HG03139 (cell line): ENCODE results near the gene SORCS2.

Experiments used
- ATAC-seq: cut with Tn5 transposase; IDR thresholded peaks from one replicate; pipeline ENCODE4 v1.9.1; 2021; ENCODE audit not compliant: unreplicated experiment

The SORCS2 gene

DNA sequence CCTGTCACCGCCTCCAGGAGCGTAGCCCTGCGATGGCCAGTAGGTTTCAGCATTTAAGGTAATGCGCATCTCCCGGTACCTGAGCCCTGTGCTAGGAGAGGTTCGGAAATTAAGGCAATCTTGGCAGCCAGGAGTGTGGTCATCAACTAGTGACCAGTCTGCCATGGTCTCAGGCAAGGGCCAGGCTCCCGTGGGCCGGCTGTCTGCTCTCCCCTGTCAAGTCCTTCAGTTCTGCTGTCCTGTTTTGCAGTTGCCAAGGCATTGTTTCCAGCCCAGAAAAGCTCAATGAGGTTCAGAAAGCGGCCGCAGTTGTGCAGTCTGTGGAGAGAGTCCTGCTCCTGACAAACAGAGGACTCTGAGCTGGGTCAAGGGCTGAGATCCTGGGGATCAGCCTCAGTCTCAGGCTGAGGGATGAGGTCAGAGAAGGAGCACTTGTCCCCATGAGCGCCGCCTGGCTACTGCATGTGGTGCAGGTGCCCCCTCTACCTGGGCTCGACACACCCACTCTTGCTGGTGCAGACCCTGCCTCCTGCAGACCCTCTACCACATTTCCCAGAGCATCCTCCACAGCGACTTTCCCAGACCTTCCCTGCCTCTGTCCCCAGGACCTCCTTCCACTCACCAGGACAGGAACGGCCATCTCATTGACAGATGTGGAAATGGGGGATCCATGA, 295.8 kb downstream of the SORCS2 start:
- ATAC-seq: no peak

DNA sequence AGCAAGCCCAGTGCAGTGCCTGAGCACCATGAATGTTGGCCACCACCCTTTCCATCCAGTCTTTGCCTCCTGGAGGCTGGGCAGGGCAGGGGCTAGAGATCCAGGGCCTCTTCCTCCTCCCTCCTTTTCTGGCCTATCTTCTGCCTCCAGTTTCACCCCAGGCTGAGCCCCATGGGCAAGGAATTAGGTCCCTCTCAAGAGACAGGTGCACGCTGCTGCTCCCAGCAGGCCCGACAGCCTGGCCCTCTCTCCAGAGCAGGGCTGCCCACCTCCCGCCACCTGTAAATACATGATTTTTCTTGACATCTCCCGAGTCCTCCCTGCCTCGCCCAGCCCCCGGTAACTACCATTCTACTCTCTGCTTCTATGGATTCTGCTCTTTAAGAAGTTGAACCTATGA, 299.6 kb downstream of the SORCS2 start:
- no peak for ATAC-seq

DNA sequence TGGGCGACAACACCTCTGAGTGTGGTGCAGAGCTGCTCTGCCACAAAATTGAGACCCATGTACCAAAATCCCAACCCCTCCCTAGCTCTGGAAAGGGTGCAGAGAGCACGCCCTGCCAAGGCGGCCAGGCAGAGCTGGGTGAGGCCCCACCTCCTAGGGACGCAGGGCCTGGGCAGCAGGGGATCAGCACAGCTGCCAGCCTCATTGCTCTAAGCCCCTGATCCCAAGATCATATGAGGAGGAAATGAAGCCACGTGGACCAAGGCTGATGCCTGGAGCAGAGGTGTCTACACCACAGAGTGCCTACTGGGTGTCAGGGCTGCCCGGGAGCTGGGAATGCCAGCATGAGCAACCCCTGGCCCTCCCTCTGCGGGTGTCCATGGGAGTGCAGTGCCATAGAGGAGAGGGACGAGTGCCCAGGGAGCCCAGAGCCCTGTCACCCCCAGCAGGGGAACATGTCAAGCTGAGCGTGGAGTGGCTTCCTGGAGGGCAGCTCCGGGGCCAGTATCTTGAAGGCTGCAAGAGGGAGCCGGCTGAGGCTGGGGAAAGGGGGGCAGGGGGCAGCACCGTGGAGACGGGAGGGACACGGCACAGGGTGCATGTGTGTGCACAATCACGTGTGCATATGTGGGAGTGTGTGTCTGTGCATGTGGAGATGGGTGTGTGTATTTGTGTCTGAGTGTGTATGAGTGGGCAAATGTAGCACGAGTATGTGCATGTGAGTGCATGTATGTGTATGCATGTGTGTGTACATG, 306.3 kb downstream of the SORCS2 start:
- ATAC-seq: no peak

DNA sequence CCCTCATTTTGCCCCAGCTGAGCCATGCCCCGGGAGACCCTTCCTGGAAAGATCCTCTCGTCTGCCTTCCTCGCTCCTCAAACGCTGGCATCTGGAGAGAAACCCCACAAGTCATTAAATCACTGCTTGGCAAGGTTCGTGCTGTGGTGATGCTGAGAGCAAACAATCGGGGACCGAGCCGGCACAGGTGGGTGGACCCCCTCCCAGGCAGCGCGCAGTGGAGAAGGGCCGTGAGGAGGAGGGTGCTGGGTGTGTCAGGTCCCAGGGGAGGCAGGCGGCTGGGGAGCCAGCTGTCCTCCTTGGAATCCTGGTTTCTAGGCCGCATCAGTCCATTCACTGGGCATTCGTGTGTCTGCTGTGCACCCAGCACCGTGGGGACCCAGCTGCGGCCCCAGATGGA, 307.3 kb downstream of the SORCS2 start:
- ATAC-seq: no peak

DNA sequence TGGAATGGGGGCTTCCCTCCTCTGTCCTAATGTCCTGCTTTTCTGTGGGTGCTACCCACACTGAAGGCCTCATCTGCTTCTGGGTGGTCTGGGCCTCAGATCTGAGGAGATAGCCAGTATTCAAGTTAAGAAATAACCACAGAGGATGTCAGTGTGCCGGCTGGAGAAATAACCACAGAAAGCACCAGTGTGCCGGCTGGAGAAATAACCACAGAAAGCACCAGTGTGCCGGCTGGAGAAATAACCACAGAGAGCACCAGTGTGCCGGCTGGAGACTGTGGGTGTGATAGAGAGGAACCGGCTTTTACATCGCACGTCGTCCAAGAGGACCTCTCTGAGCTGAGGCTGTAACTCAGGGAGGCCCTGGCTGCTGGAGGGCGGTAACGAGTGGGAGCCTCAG, 308.1 kb downstream of the SORCS2 start:
- no peak for ATAC-seq

DNA sequence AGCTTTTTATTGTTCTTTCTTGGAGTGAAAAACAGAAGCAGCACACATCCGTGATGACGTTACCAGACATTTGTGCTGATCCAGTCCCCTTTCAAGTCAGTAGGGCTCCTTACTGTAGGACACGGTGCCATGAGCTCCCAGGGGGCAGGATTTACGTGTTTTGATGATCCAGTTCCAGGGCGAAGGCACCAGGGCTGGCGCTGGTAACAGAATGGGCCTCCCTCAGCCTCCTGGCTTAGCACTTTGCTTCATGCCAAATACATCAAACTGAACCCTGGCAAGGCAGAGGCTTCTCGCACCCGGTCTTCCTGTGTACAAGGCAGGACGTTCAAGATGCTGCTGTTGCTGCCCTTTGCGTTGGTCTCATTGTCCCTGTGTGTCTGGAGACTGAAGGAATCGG, 309.0 kb downstream of the SORCS2 start:
- no peak for ATAC-seq

DNA sequence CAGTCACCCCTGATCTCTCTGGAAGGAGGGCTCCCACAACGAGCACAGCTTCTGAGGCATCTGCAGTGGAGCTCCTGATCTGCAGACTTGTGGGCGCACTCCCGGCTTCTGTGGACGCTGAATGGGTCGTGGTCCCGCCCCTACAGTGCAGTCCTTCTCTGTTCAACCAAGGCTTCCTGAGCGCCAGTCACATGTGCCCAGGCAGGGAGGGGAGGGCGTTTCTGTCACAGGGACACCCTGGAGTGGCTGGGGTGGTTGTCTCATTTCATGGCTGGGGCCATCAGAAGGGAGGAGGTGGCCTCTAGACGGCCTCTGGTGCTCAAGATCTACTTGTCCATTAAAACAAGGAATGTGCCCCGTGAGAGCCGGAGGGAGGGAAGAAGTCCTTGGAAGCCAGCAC, 309.5 kb downstream of the SORCS2 start:
- ATAC-seq: no peak

DNA sequence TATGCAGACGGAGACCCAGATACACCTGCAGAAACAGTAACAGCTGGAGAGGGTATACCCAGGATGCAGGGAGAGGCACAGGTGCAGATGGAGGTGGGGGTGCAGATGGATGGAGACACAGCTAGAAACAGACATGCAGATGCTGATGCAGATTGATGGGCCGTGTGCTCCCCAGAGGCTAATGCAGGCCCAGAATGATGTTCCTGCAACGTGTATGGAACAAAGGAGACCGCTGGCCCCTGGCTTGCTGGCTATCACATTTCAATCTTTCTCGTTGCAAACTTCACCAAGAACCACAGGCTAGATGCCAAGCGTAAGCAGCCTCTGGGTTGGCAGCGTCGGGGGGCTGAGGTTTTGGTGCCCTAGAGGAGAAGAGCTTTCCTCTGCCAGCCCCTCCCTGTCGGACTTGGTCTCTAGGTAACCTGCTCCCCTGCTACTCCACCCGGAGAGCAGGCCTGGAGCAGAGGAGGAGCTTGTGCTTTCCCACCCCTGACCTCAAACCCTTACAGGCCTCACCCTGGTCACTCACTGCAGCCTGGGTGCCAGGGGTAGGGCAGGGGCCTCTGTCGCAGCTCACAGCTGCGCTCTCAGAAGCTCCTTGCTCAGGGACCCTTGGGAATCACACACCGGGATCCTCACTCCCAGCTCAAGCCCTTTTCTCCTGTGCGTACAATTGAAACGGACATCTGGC, 311.4 kb downstream of the SORCS2 start:
- no peak for ATAC-seq

DNA sequence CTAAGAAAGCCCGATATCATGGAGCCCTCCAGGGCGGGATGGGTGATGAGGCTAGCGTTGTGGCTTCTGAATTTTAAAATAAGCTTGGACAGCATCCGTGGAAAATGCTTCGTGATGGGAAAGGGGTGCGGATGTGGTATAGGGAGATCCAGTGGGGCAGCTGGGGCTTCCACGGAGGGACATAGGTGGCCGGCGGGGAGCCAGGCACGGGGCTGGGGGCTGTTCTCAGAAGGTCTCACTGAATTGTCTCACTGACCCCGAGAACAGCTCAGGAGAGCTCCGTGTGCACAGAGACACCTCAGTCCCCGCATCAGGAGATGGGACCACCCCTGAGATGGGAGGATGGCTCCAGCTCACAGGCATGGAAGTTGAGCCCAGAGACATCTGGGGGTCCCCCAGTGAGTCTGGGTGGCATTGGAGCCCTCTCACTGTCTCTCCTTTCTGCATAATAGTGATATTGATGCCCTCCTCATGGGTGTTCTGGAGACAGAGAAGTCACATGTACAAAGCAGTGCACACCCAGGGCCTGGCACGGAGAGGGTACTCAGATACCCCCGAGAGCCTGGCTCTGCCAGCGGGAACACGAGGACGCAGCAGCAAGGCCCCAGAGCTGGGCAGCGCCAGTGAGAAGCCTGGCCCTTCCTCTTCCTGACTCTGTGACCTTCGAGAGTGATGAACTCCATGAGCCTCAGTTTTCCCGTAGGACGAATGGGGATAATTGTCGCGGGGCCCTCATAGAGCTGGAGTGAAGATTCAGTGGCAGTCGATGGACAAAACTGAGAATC, 313.0 kb downstream of the SORCS2 start:
- ATAC-seq: no peak

DNA sequence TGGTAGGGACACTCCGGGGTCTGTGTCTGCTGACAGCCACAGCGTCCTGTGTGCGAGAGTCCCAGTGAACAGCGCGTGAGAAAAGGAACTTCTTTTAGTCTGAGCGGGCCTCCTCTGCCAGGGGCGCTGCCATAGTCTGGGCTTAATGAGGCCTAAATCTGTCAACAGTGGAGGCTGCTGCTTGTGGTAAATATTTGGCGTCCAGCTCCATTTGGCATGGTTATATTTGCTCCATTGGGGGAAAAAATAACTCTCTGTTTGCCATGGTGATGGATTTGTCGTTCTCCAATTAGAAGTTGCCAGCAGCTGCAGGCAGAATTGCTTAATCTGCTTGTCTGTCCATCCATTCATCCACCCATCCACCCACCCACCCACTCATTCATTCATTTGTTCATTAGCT, 313.8 kb downstream of the SORCS2 start:
- ATAC-seq: no peak

DNA sequence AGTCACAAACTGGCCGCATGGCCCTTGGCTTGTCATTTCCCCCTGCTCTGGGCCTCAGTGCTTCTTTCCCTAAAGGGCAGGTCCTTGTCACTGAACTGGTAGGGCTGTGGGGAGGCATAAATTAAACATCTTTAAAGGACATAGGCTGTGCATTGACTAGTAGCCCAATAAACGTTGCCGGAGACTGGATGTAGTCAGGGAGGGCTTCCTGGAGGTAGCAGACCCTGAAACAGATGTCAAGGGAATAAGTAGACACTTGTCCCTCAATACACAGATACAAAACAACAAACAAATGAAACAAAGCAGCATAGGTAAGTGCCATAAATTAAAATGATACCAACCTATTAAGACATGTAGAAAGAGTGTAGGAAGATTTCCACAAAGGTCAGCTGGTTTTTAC, 314.2 kb downstream of the SORCS2 start:
- no peak for ATAC-seq

DNA sequence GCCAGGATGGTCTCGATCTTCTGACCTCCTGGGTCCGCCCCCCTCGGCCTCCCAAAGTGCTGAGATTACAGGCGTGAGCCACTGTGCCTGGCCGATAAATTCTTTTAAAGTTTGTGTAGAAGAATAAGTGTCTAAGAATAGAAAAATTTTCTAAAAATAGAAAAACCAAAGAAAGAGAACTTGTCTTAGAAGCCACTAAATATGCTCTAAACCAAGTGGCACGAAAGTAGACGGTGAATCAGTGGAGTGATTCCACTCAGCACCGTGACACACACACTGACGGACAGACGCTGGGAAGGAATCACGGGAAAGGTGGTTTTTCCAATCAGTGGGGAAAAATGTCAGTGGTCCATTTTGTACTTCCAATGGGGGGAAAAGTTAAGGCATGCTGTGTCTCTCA, 315.0 kb downstream of the SORCS2 start:
- ATAC-seq: no peak

DNA sequence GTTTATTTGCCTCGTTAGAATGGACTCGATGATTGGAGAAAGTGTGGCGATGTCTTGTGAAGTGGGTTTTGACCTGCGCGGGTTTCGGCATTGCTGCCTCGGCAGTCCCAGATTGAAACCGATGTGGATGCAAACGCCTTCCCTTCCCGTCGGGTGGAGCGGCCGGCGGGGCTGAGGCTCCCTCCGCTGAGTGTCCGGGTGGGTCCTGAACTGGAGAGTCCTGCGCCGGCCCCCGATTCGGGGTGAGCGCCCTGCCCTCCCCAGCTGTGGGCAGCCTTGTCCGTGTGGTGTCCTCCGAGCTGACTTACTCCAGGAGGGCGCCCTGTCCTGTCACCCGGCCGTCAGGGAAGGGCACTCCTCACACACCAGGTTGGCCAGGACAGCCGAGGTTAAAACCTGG, 317.7 kb downstream of the SORCS2 start:
- no peak for ATAC-seq

DNA sequence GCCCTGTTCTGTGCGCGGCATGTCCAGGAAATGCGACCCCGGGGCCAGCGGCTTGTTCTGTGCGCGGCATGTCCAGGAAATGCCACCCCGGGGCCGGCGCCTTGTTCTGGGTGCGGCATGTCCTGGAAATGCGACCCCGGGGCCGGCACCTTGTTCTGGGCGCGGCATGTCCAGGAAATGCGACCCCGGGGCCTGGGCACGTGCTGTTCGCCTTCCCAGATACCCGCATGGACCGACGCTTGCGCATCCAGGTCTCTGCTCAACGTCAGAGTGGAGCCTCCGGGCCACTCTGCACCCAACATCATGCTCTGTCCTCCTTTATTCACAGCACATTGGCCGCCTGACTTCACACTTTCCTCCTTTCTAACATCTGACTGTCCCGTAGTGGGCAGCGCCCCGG, 318.2 kb downstream of the SORCS2 start:
- ATAC-seq: no peak

DNA sequence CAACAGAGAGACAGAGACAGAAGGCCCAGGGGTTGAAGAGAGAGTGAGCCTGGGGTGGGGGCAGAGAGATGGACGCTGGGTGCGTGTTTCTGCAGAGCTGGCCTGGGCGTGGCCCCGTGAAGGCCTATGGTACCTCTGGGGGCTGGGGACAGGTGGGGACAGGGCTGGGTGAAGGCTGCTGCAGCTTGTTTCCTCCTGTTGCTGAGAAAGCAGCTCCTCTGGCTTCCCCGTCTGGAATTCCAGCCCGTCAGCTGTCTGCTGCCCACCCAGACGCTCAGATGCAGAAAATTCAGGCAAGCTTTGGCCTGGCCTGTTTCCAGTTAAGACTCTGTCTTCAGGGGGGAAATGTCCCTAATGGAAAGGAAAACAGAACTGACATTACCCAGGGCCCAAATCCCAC, 319.2 kb downstream of the SORCS2 start:
- no peak for ATAC-seq

DNA sequence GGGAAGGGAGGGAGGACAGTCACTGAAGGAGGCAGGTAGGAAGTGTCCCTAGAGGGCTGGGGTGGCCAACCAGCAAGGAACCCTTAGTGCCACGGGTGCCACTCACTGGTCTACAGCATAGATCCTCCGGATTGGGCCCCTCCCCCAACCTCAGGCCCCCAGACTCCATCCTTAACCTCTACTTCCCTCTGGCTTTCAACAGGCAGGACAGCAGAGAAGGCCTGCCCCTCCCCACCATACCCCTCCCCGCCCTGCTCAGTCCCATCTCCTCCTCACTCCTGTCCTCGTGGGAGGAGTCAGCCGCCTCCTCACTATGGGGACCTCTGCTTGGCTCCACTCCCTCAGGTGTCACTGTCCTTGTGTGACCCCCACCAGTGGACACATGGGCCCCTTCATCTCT, 320.1 kb downstream of the SORCS2 start:
- no peak for ATAC-seq

DNA sequence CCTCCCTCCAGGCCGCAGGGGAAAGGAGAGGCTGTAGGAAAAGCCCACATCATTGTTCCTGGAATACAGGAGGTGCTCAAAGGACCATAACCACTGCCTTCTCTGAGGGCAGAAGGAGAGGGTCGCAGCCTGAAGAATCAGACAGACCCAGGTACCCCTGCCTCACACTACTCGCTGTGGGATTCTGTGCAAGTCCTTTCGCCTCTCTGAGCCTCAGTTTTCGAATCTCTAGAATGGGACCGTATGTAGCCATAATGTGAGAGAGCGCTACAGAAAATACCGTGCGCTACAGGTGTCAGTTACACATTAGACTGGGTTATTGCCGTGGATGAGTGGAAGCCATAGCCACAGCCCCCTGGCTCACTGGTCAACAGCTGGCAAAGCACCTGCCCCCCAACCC, 320.6 kb downstream of the SORCS2 start:
- no peak for ATAC-seq

DNA sequence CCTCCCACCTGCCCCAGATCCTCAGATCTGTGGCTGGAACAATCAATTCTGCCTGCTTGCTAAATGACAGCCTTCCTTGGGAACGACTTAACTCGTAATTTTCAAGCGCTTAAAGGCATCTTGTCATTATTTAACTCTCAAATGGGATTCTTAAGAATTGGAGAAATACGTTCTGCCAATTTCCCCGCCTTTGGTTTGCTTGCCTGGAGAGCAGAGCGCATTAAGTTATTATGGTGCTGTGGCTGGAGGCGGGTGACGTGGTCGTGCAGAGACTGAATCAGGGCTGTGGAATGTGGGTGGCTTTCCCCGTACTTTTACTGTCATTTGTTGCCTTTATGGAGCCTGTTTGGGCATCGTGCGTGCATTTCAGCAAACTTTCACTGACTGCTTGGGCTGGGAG, 321.3 kb downstream of the SORCS2 start:
- ATAC-seq: no peak

DNA sequence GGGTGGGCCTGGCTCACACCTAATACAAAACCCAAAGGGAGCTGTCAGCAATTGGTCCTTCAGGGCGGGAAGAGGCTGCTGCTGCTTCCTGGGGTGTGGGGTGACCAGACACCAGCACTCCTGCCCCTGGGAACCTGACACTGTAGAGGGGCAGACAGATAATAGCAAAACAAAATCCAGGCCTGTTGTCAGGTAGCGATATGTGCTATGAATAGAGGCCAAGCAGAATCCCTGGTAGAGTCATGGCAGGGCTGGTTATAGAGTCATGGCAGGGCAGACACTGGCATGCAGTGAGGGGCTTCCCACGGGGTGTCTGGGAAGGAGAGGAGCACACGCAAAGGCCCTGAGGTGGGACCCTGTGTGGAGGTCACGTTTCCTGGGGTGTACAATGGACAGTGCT, 321.9 kb downstream of the SORCS2 start:
- no peak for ATAC-seq

DNA sequence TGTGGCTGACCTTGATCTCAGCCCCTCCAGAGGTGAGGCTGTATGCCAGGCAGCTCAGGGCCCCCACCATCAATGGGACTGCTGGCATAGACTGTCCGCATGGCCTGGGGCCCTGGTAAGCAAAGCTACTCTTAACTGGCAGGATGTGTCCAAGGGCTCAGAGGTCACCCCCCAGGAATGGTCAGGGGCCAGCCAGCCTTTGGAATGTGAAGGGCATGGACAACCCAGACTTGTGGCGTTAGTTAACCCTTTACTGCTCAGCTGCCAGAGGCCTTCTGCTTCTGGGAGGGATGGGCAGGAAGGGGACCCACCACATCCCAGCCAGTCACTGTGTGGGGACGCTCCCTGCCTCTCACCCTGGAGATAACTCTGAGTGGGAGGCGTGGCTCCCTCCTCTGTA, 322.5 kb downstream of the SORCS2 start:
- ATAC-seq: no peak

DNA sequence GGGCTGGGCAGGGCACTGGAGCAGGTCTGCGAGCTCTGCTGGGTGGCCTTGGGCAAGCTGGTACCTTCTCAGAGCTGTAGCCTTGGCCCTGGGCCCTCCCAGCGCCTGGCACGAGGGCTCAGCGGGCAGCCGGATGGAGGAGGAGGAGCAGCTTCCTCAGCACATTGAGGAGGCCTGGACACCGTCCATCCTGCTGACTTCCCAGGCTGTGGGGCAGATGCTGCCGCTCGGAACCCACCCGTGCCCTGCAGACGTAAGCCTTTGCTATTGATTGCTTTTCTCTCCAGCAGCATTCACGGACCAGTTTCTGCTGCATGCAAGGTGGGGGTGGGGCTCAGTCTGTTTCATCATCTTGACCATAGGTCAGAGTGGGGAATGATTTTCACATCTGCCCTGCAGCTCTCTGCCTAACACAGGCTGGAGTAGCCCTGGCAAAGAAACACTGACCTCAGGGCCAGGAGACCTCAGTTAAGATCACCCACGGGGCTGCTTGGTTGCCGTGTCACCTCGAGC, 323.1 kb downstream of the SORCS2 start:
- no peak for ATAC-seq
